Lung (tissue), 12 donors: Measurements from ENCODE around the gene SLITRK4. TPM values are rescaled to one million over a fixed set of nuclear protein-coding genes. Genes with fewer than 3 reads are reported as not detected.

Experiments used
- ATAC-seq: fragments of 200-7000 bp; cut with Tn5 transposase; one replicate; pipeline ENCODE4 v1.9.1; 2020; ENCODE audit warnings: moderate number of reproducible peaks; ENCODE audit not compliant: insufficient read depth, low FRiP score
- DNase-seq, 3 donors: peaks; one replicate each; pipeline ENCODE4 v3.0.0-alpha.2; 2013 to 2017
- H3K27ac ChIP-seq, 2 donors: one replicate each; pipeline ENCODE4 v1.5.1; 2013; ENCODE audit warnings: mild to moderate bottlenecking in 2 of 2, moderate library complexity in 2 of 2, control low read depth in 1 of 2, inconsistent platforms in 1 of 2, low read depth in 1 of 2, low read length in 1 of 2
- H3K27me3 ChIP-seq, 3 donors: one replicate each; pipeline ENCODE4 v1.5.1; 2013; ENCODE audit warnings: low read length in 2 of 3; ENCODE audit not compliant: control insufficient read depth in 3 of 3, insufficient read depth in 3 of 3
- H3K36me3 ChIP-seq, 4 donors: one replicate each; pipeline ENCODE4 v1.5.1; 2013; ENCODE audit warnings: low read length in 4 of 4, mild to moderate bottlenecking in 1 of 4, moderate library complexity in 1 of 4; ENCODE audit not compliant: control insufficient read depth in 4 of 4, insufficient read depth in 4 of 4
- H3K4me1 ChIP-seq, 5 donors: one replicate each; pipeline ENCODE4 v1.5.1; 2013; ENCODE audit warnings: low read length in 5 of 5, mild to moderate bottlenecking in 2 of 5, moderate library complexity in 1 of 5; ENCODE audit not compliant: control insufficient read depth in 5 of 5, insufficient read depth in 5 of 5
- H3K4me3 ChIP-seq: one replicate; pipeline ENCODE4 v1.5.1; 2013; ENCODE audit warnings: mild to moderate bottlenecking, control low read depth, moderate library complexity
- H3K9ac ChIP-seq, 2 donors: one replicate each; pipeline ENCODE4 v1.5.1; 2013; ENCODE audit warnings: low read length in 2 of 2, control low read depth in 1 of 2; ENCODE audit not compliant: insufficient read depth in 1 of 2
- H3K9me3 ChIP-seq, 4 donors: one replicate each; pipeline ENCODE4 v1.5.1; 2013; ENCODE audit warnings: low read length in 3 of 4, mild to moderate bottlenecking in 1 of 4, moderate library complexity in 1 of 4; ENCODE audit not compliant: control insufficient read depth in 4 of 4, insufficient read depth in 3 of 4
- CTCF ChIP-seq: IDR thresholded peaks from 2 replicates; pipeline ENCODE4 v1.5.1; 2012; ENCODE audit warnings: mild to moderate bottlenecking; ENCODE audit errors: control extremely low read depth, extremely low read depth
- WGBS, 2 donors: extraction: QIAGEN DNeasy Blood & Tissue Kit; methylation state at CpG; one replicate each; pipeline ENCODE4 v1.1.7; 2013; 5-methylcytosine and 5-hydroxymethylcytosine counted together
- polyA plus RNA-seq, 2 donors: library from polyadenylated mRNA; stranded (reverse); fragments of 200-250 nt; gene quantifications; one replicate each; pipeline ENCODE4 v1.2.1, GENCODE V29; 2013
- total RNA-seq, 2 donors: library from RNA; depleted of rRNA in 1 of 2; stranded (reverse); fragments of >200 nt in 1 of 2; gene quantifications; one replicate each; pipeline ENCODE4 v1.2.1, GENCODE V29; 2014 to 2021
- donor health status: control.
- donor health status: control.
- donor health status: Bipolar disorder and iron deficiency.
- donor health status: healthy.
- donor health status: DM: yes; HTN: yes; CAD: no.

Gene SLITRK4
- total and polyA plus RNA-seq, 4 donors: 0.12 to 0.71 (median 0.33) TPM

- WGBS, 2 donors: 38 to 39% methylated on average over 2 of the region's 2 CpGs
- no peak for TF ChIP-seq CTCF
- DNase-seq (no peak), ATAC-seq (no peak)
- H3K4me1 ChIP-seq: no peaks in the 10 kb centered on the region
- no peak overlapping the region for H3K4me3 ChIP-seq
- peaks cover 0 to 2% (median 0%) of the 10 kb centered on the region in 3 donors for H3K27me3 ChIP-seq
- H3K9me3 ChIP-seq: no peaks in the 10 kb centered on the region
- H3K27ac ChIP-seq: no peak overlapping the region
- H3K9ac ChIP-seq: no peak overlapping the region
- no peaks in the 10 kb centered on the region for H3K36me3 ChIP-seq
These were observed 12.8 kb upstream of the SLITRK4 start for GRCh38 chrX:143648705-143649104.

GRCh38 chrX:143642426-143642825 lies 6.5 kb upstream of the SLITRK4 start:
- no peak for ATAC-seq

GRCh38 chrX:143636831-143637230 lies 930 bp upstream of the SLITRK4 start:
- H3K4me3 ChIP-seq: no peak overlapping the region
- peaks cover 0 to 12% (median 0%) of the 10 kb centered on the region in 4 donors for H3K9me3 ChIP-seq
- WGBS, 2 donors: 37 to 67% methylated on average over 2 of the region's 2 CpGs
- no peaks in the 10 kb centered on the region for H3K36me3 ChIP-seq
- H3K27me3 ChIP-seq: peaks cover 12 to 15% (median 12%) of the 10 kb centered on the region in 3 donors
- peaks cover 0 to 5% (median 3%) of the 10 kb centered on the region in 5 donors for H3K4me1 ChIP-seq
- no peak overlapping the region for H3K9ac ChIP-seq
- no peak for TF ChIP-seq CTCF
- DNase-seq: peak in 2 of 3 donors; percentile 6 to 49
- no peak overlapping the region for H3K27ac ChIP-seq
- ATAC-seq: no peak

More at GRCh38 chrX:143642426-143642825, 6.5 kb upstream of the SLITRK4 start:
- no peak for TF ChIP-seq CTCF
- H3K27ac ChIP-seq: no peak overlapping the region
- no peaks in the 10 kb centered on the region for H3K4me1 ChIP-seq
- H3K27me3 ChIP-seq: no peaks in the 10 kb centered on the region
- no peak for DNase-seq
- 66 to 68% methylated on average over 3 of the region's 3 CpGs for WGBS, 2 donors
- H3K4me3 ChIP-seq: no peak overlapping the region
- no peak overlapping the region for H3K9ac ChIP-seq
- H3K36me3 ChIP-seq: no peaks in the 10 kb centered on the region
- H3K9me3 ChIP-seq: no peaks in the 10 kb centered on the region
